Anterior cingulate cortex (tissue), 58 donors: ENCODE measurements around the gene SPTLC2.

Experiments
- DNase-seq, 58 donors: peaks; one replicate each; lab custom pipeline; 2025; lab: John Stamatoyannopoulos, UW

Gene SPTLC2

GRCh38 chr14:77630111-77630510 lies 13.7 kb upstream of the SPTLC2 start:
- no peak for DNase-seq

GRCh38 chr14:77625360-77625759 lies 8.9 kb upstream of the SPTLC2 start:
- no peak for DNase-seq

- no peak for DNase-seq
Observed at GRCh38 chr14:77623201-77623600, 6.8 kb upstream of the SPTLC2 start.

GRCh38 chr14:77622366-77622961 lies 6.0 kb upstream of the SPTLC2 start:
- no peak for DNase-seq

GRCh38 chr14:77620222-77620870 lies 3.9 kb upstream of the SPTLC2 start:
- no peak for DNase-seq

- DNase-seq = no peak
Observed at GRCh38 chr14:77618381-77618970, 2.0 kb upstream of the SPTLC2 start.

- peak in 3 of 58 donors; percentile 36 to 54 (median 45) for DNase-seq
Observed at GRCh38 chr14:77616133-77616453, 344 bp downstream of the SPTLC2 start.

GRCh38 chr14:77615361-77616132 lies 890 bp downstream of the SPTLC2 start:
- peak in 11 of 58 donors; percentile 0 to 50 (median 25) for DNase-seq

- no peak for DNase-seq
Observed at GRCh38 chr14:77613201-77613600, 3.2 kb downstream of the SPTLC2 start.

- DNase-seq = peak in 1 of 58 donors; percentile 12
Observed at GRCh38 chr14:77612011-77612620, 4.3 kb downstream of the SPTLC2 start.

GRCh38 chr14:77610553-77610952 lies 5.9 kb downstream of the SPTLC2 start:
- no peak for DNase-seq

GRCh38 chr14:77609922-77610321 lies 6.5 kb downstream of the SPTLC2 start:
- DNase-seq = no peak

- DNase-seq = peak in 2 of 58 donors; percentile 4 to 18
Observed at GRCh38 chr14:77607741-77608302, 8.6 kb downstream of the SPTLC2 start.

- DNase-seq = no peak
Observed at GRCh38 chr14:77605392-77605972, 11.0 kb downstream of the SPTLC2 start.

GRCh38 chr14:77603654-77604255 lies 12.7 kb downstream of the SPTLC2 start:
- DNase-seq = peak in 5 of 58 donors; percentile 6 to 21 (median 15)

- DNase-seq = no peak
Observed at GRCh38 chr14:77603031-77603430, 13.4 kb downstream of the SPTLC2 start.

- DNase-seq = no peak
Observed at GRCh38 chr14:77601846-77602619, 14.4 kb downstream of the SPTLC2 start.

- no peak for DNase-seq
Observed at GRCh38 chr14:77599889-77600288, 16.5 kb downstream of the SPTLC2 start.
